Sigmoid colon (tissue), 7 donors: ENCODE measurements around the gene HIBCH. TPM values are rescaled to one million over a fixed set of nuclear protein-coding genes. Genes with fewer than 3 reads are reported as not detected.

Source experiments
- DNase-seq: peaks from one replicate; pipeline ENCODE4 v3.0.0-alpha.2; 2019
- H3K27ac ChIP-seq, 4 donors: fragments of 200-600 bp; sonication (generic); one replicate each; pipeline ENCODE4 v1.5.1; 2016 to 2019; ENCODE audit warnings: mild to moderate bottlenecking in 1 of 4
- H3K27me3 ChIP-seq, 3 donors: fragments of 200-600 bp; sonication (generic); one replicate each; pipeline ENCODE4 v1.5.1; 2019; ENCODE audit warnings: mild to moderate bottlenecking in 1 of 3
- H3K36me3 ChIP-seq, 4 donors: fragments of 200-600 bp; sonication (generic); one replicate each; pipeline ENCODE4 v1.5.1; 2016 to 2019
- H3K4me1 ChIP-seq, 4 donors: fragments of 200-600 bp; sonication (generic); one replicate each; pipeline ENCODE4 v1.5.1; 2017 to 2019
- H3K4me3 ChIP-seq, 4 donors: fragments of 200-600 bp; sonication (generic); one replicate each; pipeline ENCODE4 v1.5.1; 2017 to 2019; ENCODE audit warnings: mild to moderate bottlenecking in 2 of 4, moderate library complexity in 1 of 4
- H3K9me3 ChIP-seq, 4 donors: fragments of 200-600 bp in 3 of 4; sonication (generic) in 3 of 4; one replicate each; pipeline versions ENCODE4 v1.5.1 to v1.6.1; 2013 to 2019
- EP300 ChIP-seq, 4 donors: sonication (generic); formaldehyde crosslinking; IDR thresholded peaks; one replicate each; pipeline ENCODE4 v1.6.1; 2017; ENCODE audit warnings: antibody characterized with exemption in 4 of 4
- POLR2A ChIP-seq, 2 donors: fragments of 450-650 bp; IDR thresholded peaks; one replicate each; pipeline ENCODE4 v1.6.1; 2016; ENCODE audit warnings: antibody characterized with exemption in 2 of 2, mild to moderate bottlenecking in 2 of 2, moderate library complexity in 2 of 2
- POLR2AphosphoS5 ChIP-seq, 4 donors: sonication (generic); formaldehyde crosslinking; IDR thresholded peaks; one replicate each; pipeline ENCODE4 v1.6.1; 2017; ENCODE audit warnings: antibody characterized with exemption in 4 of 4
- WGBS, 2 donors: extraction: QIAGEN DNeasy Blood & Tissue Kit; methylation state at CpG; one replicate each; pipeline ENCODE4 v1.1.7; 2013; 5-methylcytosine and 5-hydroxymethylcytosine counted together
- intact Hi-C: fragments of 100-400 bp; cut with DNase I; formaldehyde crosslinking; loops from one replicate; pipeline ENCODE4 v1.15.1; 2023
- polyA plus RNA-seq, 3 donors: library from polyadenylated mRNA; stranded (reverse); fragments of 200-250 nt; gene quantifications; one replicate each; pipeline ENCODE4 v1.2.3, GENCODE V29; 2013
- total RNA-seq, 4 donors: library from RNA; depleted of rRNA; stranded (reverse); fragments of >200 nt; gene quantifications; one replicate each; pipeline ENCODE4 v1.1.0, GENCODE V29; 2016
- TF ChIP-seq, protein P1 (sequence below), 4 experiments: fragments of 450-650 bp in 3 of 4; fragments of 200-600 bp in 1 of 4; IDR thresholded peaks; one replicate each; pipeline ENCODE4 v1.5.1; 2016 to 2019; ENCODE audit warnings: antibody characterized with exemption in 4 of 4, mild to moderate bottlenecking in 3 of 4, moderate library complexity in 2 of 4
- donor health status: healthy with polysubstance abuse.
- donor health status: Bipolar disorder and iron deficiency.
- donor health status: healthy.

The HIBCH gene
- total and polyA plus RNA-seq, 7 donors = 18.1 to 45.8 (median 21.6) TPM

DNA sequence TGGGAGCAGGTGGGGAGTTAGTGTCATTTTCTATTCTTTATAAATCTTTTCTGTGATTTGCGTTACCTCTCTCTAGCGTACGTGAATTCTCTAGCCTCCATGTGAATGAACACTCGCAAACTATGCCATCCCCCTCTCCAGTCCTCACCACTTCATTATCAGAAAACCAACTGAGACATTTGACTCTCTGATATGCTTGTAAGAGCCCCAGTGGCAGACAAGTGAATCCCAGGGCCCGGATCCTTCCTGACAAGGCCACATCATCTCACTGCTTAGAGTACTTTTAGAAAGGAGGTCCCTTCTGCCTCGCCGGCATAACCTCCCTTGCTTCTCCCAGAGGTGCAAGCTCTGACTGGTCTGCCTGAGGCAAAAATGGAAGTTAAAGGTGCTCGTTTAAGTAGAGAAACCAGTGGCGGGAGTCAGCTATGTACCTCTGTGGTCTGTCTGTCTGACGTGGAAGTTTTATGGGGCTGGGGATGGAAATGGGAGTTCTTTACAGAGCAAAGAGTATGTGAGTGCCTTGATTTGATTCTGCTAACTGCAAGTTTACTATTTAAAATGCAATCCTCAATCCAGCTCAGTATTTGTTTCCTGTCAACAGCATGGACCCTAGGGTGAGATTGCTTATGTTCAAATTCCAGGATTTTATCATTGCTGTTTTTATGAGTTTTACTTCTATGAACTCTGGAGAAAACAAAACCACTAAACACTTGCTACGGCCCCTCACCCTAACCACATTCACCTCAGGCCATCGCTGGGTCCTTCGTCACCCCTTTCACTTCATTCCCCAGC lies 142.2 kb downstream of the HIBCH start:
- Histone ChIP-seq H3K4me1 (peaks cover 0 to 15% (median 10%) of the 10 kb centered on the region in 4 donors), H3K36me3 (no peaks in the 10 kb centered on the region), H3K27me3 (no peaks in the 10 kb centered on the region), H3K4me3 (no peak overlapping the region), H3K9me3 (no peaks in the 10 kb centered on the region), H3K27ac (no peak overlapping the region)
- 90 to 91% methylated on average over 13 of the region's 13 CpGs for WGBS, 2 donors
- intact Hi-C loops = no loop called here
- no peak for DNase-seq
- TF ChIP-seq EP300 (IDR thresholded peaks at IDR 0.05) (no peak), POLR2AphosphoS5 (IDR thresholded peaks at IDR 0.05) (no peak), POLR2A (IDR thresholded peaks at IDR 0.05) (no peak)
- TF ChIP-seq, protein P1, sequence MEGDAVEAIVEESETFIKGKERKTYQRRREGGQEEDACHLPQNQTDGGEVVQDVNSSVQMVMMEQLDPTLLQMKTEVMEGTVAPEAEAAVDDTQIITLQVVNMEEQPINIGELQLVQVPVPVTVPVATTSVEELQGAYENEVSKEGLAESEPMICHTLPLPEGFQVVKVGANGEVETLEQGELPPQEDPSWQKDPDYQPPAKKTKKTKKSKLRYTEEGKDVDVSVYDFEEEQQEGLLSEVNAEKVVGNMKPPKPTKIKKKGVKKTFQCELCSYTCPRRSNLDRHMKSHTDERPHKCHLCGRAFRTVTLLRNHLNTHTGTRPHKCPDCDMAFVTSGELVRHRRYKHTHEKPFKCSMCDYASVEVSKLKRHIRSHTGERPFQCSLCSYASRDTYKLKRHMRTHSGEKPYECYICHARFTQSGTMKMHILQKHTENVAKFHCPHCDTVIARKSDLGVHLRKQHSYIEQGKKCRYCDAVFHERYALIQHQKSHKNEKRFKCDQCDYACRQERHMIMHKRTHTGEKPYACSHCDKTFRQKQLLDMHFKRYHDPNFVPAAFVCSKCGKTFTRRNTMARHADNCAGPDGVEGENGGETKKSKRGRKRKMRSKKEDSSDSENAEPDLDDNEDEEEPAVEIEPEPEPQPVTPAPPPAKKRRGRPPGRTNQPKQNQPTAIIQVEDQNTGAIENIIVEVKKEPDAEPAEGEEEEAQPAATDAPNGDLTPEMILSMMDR (IDR thresholded peaks at IDR 0.05) = no peak

DNA sequence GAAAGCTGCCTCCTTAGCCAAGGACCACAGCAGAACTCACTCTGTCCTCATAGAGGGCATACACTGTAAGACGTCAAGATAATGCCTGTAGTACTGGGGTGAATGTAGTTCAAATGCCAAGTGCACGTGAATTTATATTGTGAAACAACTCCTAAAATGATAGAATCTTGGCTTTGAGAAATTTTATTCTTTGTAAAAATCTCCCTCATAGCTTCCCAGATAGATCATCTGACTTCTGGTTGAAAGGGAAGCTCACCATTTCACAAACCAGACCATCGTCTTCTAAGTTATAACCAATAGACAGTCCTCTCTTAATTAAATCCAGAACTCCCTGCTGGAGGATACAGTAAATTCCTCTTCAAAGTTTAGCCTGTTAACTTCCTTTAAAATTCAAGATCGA lies 146.2 kb downstream of the HIBCH start:
- TF ChIP-seq POLR2AphosphoS5 (IDR thresholded peaks at IDR 0.05) (no peak), POLR2A (IDR thresholded peaks at IDR 0.05) (no peak), EP300 (IDR thresholded peaks at IDR 0.05) (no peak)
- TF ChIP-seq, protein P1 (IDR thresholded peaks at IDR 0.05) = no peak
- WGBS, 2 donors = 85 to 86% methylated on average over 4 of the region's 4 CpGs
- intact Hi-C loops = no loop called here

GRCh38 chr2:190170673-190171072 lies 149.0 kb downstream of the HIBCH start:
- H3K4me1 ChIP-seq = no peaks in the 10 kb centered on the region
- no peaks in the 10 kb centered on the region for H3K36me3 ChIP-seq
- intact Hi-C loops = no loop called here
- H3K27me3 ChIP-seq = no peaks in the 10 kb centered on the region
- 23 to 64% methylated on average over 2 of the region's 2 CpGs for WGBS, 2 donors
- H3K27ac ChIP-seq = no peak overlapping the region
- H3K9me3 ChIP-seq = no peaks in the 10 kb centered on the region
- no peak overlapping the region for H3K4me3 ChIP-seq
- no peak for DNase-seq
- TF ChIP-seq EP300 (IDR thresholded peaks at IDR 0.05) = no peak
- no peak for TF ChIP-seq POLR2AphosphoS5 (IDR thresholded peaks at IDR 0.05)
- no peak for TF ChIP-seq POLR2A (IDR thresholded peaks at IDR 0.05)
- TF ChIP-seq, protein P1 (IDR thresholded peaks at IDR 0.05) = no peak

More for the DNA sequence above, 146.2 kb downstream of the HIBCH start:
- Histone ChIP-seq H3K36me3 (no peaks in the 10 kb centered on the region), H3K9me3 (no peaks in the 10 kb centered on the region), H3K27me3 (no peaks in the 10 kb centered on the region), H3K4me1 (no peaks in the 10 kb centered on the region), H3K4me3 (no peak overlapping the region), H3K27ac (no peak overlapping the region)
- DNase-seq = no peak

GRCh38 chr2:190169221-190170072 lies 150.2 kb downstream of the HIBCH start:
- 73 to 75% methylated on average over 5 of the region's 5 CpGs for WGBS, 2 donors
- TF ChIP-seq, protein P1 (IDR thresholded peaks at IDR 0.05) = no peak
- TF ChIP-seq EP300 (IDR thresholded peaks at IDR 0.05) = no peak
- TF ChIP-seq POLR2A (IDR thresholded peaks at IDR 0.05) = no peak
- no peak for TF ChIP-seq POLR2AphosphoS5 (IDR thresholded peaks at IDR 0.05)
- Histone ChIP-seq H3K27ac (no peak overlapping the region), H3K4me3 (no peak overlapping the region), H3K36me3 (no peaks in the 10 kb centered on the region), H3K27me3 (no peaks in the 10 kb centered on the region), H3K9me3 (peaks cover 0 to 2% (median 0%) of the 10 kb centered on the region in 4 donors), H3K4me1 (no peaks in the 10 kb centered on the region)
- intact Hi-C loops = no loop called here
- DNase-seq = no peak
